ENCODE measurements around the gene CDC42SE1.

The CDC42SE1 gene

DNA sequence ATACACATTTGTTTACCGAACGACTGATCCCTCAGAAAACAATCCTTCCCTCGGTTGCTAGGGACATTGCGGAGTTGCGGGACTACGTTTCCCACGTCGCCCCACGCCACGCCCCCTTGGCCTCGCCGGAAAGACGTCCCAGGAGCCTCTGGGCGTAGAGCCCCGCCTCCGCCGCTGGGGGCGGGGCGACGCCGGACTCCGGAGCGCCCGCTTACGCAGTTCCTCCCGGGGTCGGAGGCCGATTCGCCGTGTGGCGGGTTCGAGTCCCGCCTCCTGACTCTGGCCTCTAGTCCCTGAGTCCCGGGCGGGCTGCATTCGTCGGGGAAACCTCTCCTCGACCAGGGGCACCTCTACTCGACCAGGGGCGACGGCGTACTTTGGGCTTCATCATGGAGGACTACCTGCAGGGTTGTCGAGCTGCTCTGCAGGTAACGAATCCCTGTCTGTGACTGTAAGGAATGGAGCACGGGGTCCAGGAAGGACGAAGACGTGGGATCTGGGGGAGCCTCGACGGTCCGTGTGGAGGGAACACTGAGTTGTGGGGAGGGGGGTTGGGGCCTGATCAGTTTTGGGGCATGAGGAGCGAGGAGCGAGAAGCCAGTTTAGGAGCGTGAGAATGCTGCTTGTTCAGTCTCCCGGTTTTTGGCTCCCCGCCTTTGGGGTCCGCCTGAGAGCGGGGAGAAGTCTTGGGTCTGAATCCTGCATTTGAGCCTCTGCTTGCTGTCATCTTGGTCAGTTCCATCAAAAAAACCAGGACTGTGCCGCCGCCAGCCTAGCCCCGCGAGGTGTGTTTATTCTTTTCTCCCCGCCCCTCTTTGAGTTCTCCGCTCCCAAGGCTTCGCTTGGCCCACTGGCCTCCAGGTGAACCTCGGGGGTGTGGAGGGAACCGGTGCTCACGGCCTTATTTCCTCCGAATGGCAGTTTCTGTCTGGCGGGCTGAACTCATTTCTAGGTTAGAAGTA is 50.9 kb downstream of the CDC42SE1 start, which contains the start of gene PRUNE1:
PRUNE1 (plus strand) TSS at position 206 of the 962 bp plus-strand sequence; CDS start at position 390, 184 bp downstream.
- DNase-seq: peak; percentile 98

DNA sequence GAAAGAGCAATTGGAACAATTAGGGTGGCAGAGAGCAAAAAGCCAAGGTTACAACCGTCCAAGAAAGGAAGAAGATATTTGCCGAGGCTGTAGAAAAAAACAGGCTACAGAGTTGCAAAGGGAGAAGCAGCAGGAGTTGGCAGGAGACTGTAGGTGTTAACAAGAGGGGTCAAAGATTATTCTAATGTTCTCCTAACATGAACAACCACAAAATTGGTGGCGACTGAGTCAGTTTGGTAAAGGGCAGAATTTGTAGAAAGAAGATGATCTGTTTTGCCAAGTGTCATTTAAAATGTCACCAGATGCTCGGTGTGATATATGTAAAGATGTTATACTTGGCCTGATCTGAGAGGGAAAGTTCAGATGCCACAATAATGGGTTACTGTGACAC is 51.6 kb downstream of the CDC42SE1 start:
- DNase-seq: no peak

DNA sequence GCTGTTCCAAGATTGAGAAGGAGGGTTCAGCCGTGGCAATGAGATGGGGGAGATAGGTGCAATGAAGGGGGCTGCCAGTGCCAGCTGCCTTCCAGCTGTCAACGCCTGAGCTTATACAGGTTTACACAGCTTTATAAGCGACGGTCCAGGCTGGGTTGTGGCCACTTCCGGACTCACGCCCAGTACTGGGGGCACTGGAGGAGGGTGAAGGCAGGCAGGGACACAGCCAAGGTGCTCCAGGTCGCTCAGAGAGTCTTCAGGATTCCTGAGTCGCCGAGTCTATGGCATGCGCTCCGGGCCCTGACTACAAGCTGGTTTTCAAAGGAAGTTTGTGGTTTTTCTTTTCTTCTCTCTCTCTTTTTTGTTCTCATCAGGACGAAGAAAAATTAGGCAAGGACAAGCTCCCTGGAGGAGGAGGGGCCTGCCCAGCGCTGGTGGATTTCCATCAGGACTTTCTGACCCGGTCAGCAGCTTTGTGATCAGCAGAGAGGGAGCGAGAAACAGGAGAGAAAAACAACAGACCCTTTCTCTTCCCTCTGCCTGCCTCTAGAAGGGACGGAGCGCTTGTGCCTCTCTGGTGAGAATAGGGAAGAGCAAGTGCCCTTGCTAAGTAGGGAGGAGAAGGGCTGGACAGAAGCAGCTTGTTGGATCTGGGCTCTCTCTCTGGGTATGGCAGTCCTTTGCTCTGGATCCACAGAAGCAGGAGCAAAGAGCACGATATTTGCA is 52.9 kb downstream of the CDC42SE1 start, which contains the start of gene MINDY1:
MINDY1 (minus strand) TSS at position 576 of the 726 bp plus-strand sequence. CDS start 4,285 bp downstream, outside the sequence.
- peak; percentile 84 for DNase-seq

DNA sequence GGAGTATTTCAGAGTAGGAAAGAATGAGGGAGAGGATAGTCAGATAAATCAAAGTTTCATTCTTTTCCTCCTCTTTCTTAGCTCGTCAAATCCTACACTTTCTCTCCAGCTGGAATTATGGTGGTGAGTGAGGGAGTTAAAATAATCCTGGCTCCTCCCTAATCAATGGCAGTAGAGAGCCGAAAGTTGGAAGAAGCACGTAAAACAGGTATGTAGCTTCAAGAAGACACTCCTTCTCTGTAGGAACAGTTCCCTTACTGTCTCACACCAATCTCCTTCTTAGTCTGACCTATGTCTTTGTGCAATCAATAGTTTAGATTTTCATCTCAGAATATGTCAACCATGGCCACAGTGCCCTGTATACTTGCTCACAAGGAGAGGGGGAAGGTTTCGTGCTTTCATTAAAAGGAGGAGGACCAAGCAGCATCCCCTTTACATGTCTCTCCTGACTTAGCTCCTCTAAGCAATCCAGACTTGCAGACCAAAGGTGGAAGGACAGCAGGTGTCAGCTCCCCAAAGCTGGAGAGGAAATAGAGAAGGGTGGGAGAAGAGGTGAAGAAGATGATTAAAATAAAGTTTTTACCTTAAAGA is 53.6 kb downstream of the CDC42SE1 start:
- no peak for DNase-seq

- DNase-seq: no peak
These were observed 56.2 kb downstream of the CDC42SE1 start for GRCh38 chr1:151003180-151003579.

- DNase-seq: no peak
These were observed 56.8 kb downstream of the CDC42SE1 start for GRCh38 chr1:151002611-151003010.

DNA sequence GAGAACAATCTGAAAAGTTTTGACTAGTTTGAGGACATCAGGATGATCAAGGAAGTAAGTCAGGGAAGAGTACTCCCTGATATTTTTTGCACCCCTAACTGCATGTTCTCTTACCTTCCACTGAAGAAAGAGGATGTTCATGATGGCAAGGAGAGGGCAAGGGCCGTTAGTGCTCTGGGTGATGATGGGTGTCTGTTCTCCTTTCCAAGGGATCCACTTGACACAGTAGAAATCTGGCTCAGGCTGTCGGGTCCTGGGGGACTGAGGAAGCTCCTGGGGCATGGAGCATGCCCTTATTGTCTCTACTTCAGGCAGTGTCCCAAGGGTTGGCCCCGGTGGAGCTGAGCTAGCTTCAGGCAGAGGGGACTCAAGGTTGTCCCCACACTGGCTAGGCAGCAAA is 57.4 kb downstream of the CDC42SE1 start:
- DNase-seq: no peak

- no peak for DNase-seq
These were observed 57.8 kb downstream of the CDC42SE1 start for GRCh38 chr1:151001602-151002001.
